GM10266 (cell line): ENCODE measurements around the gene KCNK4.

Experiments
- DNase-seq: peaks from one replicate; pipeline ENCODE4 v3.0.0; 2012; ENCODE audit errors: extremely low spot score
- TF ChIP-seq, protein P1 (sequence below): IDR thresholded peaks from 2 replicates; pipeline ENCODE4 v1.5.1; 2012; ENCODE audit warnings: mild to moderate bottlenecking, low read depth; ENCODE audit not compliant: control insufficient read depth, insufficient read depth; ENCODE audit errors: missing control alignments

KCNK4 gene

DNA sequence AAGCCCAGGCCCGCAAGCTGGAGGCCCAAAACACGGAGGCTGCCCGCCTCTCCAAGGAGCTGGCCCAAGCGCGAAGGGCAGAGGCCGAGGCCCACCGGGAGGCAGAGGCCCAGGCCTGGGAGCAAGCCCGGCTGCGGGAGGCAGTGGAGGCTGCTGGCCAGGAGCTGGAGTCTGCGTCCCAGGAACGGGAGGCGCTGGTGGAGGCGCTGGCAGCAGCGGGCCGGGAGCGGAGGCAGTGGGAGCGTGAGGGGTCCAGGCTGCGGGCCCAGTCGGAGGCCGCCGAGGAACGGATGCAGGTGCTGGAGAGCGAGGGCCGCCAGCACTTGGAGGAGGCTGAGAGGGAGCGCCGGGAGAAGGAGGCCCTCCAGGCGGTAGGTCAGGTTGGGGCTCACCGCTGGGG lies 53.7 kb downstream of the KCNK4 start:
- no peak for DNase-seq
- TF ChIP-seq, protein P1, sequence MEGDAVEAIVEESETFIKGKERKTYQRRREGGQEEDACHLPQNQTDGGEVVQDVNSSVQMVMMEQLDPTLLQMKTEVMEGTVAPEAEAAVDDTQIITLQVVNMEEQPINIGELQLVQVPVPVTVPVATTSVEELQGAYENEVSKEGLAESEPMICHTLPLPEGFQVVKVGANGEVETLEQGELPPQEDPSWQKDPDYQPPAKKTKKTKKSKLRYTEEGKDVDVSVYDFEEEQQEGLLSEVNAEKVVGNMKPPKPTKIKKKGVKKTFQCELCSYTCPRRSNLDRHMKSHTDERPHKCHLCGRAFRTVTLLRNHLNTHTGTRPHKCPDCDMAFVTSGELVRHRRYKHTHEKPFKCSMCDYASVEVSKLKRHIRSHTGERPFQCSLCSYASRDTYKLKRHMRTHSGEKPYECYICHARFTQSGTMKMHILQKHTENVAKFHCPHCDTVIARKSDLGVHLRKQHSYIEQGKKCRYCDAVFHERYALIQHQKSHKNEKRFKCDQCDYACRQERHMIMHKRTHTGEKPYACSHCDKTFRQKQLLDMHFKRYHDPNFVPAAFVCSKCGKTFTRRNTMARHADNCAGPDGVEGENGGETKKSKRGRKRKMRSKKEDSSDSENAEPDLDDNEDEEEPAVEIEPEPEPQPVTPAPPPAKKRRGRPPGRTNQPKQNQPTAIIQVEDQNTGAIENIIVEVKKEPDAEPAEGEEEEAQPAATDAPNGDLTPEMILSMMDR, result no peak

DNA sequence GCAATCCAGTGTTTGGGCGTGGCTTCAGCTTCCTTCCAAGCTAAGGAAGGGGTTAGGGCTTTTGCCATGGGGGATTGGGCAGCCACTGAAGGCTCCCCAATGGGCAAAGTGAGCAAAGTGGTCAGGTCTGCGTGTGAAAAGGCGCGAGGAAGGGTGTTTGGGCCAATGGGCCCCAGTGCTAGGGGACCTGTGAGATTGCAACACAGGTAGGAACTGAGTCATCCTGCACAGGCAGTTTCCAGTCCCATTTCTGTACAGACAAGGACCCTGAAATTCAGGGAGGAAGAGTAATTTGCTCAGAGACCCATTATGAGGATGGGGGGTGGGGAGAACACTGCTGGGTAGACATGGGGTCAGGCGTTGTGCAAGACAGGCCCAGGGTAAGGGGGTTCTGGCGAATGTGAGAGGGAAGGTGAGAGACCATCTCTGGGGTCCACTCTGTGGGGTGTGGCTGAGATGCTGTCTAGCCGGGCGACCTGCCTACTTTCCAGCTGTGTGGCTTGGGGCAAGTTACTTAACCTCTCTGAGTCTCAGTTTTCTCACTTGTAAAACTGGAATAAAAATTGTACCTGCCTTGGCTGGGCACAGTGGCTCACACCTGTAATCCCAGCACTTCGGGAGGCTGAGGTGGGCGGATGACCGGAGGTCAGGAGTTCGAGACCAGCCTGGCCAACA lies 56.2 kb downstream of the KCNK4 start:
- TF ChIP-seq, protein P1, result no peak
- no peak for DNase-seq

DNA sequence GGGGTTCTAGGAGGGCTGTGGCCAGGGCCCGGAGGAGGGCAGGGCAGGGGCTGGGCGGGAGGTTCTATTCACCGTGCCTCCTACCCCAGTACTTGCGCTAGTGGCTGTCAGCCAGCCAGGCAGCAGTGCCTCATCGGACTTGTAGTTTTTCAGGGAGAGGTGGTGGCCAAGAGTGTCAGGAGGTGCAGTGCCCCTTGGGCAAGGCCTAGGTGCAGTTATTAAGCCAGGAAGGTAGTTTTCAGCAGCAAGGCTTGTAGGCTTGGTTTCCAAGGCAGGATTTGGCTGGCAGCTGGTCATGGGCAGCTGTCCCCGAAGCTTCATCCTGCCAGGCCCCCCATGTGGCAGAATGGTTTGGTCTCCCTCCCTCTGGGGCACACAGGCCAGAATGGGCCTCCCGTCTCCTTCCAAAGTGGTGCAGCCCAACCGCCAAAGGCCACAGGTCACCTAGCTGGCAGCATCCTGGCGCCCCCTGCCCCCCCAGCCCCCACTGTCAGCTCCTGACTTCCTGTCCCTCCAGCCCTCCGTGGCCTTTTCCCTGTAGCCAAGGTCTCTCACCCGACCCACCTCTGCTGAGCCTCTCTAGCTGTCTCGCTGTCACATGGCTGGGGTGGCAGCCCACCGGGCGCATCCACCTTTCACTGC lies 57.4 kb downstream of the KCNK4 start:
- TF ChIP-seq, protein P1, result no peak
- no peak for DNase-seq

DNA sequence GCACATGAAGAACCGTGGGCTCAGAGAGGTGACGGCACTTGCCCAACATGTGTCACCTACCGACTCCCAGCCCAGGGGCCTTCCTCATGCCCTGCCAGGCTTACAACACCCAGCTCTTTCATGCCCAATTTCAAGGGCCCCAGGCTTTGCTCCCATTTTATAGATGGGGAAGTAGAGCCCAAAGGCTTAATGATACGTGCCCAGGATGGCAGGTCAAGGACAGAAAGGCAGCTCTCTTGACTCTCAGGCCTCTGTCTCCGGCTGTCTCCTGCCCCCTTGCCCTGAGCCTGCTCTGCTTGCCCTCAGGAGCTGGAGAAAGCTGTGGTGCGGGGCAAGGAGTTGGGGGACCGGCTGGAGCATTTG lies 57.9 kb downstream of the KCNK4 start:
- TF ChIP-seq, protein P1, result no peak
- no peak for DNase-seq

DNA sequence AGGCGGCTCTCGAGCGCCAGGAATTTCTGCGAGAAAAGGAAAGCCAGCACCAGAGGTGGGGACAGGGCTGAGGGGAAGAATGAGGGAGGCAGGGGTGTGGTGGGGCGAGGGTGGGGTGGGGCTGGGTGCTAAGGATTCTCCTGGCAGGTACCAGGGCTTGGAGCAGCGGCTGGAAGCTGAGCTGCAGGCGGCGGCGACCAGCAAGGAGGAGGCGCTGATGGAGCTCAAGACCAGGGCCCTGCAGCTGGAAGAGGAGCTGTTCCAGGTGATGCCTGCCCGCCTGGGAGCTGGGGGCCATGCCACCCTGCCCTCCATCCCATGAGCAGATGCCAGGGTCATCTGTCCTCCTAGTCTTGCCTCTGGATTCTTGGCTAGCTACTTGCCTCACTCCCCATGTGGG lies 58.3 kb downstream of the KCNK4 start:
- no peak for DNase-seq
- TF ChIP-seq, protein P1, result no peak
